HG03066 (cell line): ENCODE data around the gene NTRK3.

ENCODE experiments used
- ATAC-seq: cut with Tn5 transposase; IDR thresholded peaks from one replicate; pipeline ENCODE4 v1.9.1; 2021; ENCODE audit warnings: low read depth; ENCODE audit not compliant: unreplicated experiment

Gene NTRK3

GRCh38 chr15:87916208-87916607 is 340.3 kb downstream of the NTRK3 start:
- ATAC-seq, result no peak

- no peak for ATAC-seq
Observed at GRCh38 chr15:87910301-87910700, 346.2 kb downstream of the NTRK3 start.

GRCh38 chr15:87907676-87908446 is 348.7 kb downstream of the NTRK3 start:
- no peak for ATAC-seq

GRCh38 chr15:87906444-87906843 is 350.1 kb downstream of the NTRK3 start:
- ATAC-seq, result no peak

- no peak for ATAC-seq
Observed at GRCh38 chr15:87902772-87903426, 353.6 kb downstream of the NTRK3 start.

- no peak for ATAC-seq
Observed at GRCh38 chr15:87901926-87902690, 354.4 kb downstream of the NTRK3 start.

GRCh38 chr15:87901008-87901407 is 355.5 kb downstream of the NTRK3 start:
- ATAC-seq, result no peak

- no peak for ATAC-seq
Observed at GRCh38 chr15:87896936-87897335, 359.6 kb downstream of the NTRK3 start.

GRCh38 chr15:87887177-87887576 is 369.4 kb downstream of the NTRK3 start:
- no peak for ATAC-seq

- ATAC-seq, result no peak
Observed at GRCh38 chr15:87881026-87881425, 375.5 kb downstream of the NTRK3 start.

- no peak for ATAC-seq
Observed at GRCh38 chr15:87877822-87878542, 378.6 kb downstream of the NTRK3 start.

- ATAC-seq, result no peak
Observed at GRCh38 chr15:87877114-87877810, 379.3 kb downstream of the NTRK3 start.

- ATAC-seq, result no peak
Observed at GRCh38 chr15:87874896-87875711, 381.4 kb downstream of the NTRK3 start.

- no peak for ATAC-seq
Observed at GRCh38 chr15:87873516-87873915, 383.0 kb downstream of the NTRK3 start.

- ATAC-seq, result no peak
Observed at GRCh38 chr15:87871731-87872320, 384.7 kb downstream of the NTRK3 start.

GRCh38 chr15:87871258-87871681 is 385.3 kb downstream of the NTRK3 start:
- ATAC-seq, result no peak

- no peak for ATAC-seq
Observed at GRCh38 chr15:87866961-87867360, 389.6 kb downstream of the NTRK3 start.

- ATAC-seq, result no peak
Observed at GRCh38 chr15:87863152-87863551, 393.4 kb downstream of the NTRK3 start.

GRCh38 chr15:87860743-87861142 is 395.8 kb downstream of the NTRK3 start:
- no peak for ATAC-seq
